ENCODE measurements around the gene GREM2. TPM values are rescaled to one million over a fixed set of nuclear protein-coding genes. Genes with fewer than 3 reads are reported as not detected.

GREM2 gene
- total RNA-seq, 1 donor from 2014 or later, result 2.6 TPM

DNA sequence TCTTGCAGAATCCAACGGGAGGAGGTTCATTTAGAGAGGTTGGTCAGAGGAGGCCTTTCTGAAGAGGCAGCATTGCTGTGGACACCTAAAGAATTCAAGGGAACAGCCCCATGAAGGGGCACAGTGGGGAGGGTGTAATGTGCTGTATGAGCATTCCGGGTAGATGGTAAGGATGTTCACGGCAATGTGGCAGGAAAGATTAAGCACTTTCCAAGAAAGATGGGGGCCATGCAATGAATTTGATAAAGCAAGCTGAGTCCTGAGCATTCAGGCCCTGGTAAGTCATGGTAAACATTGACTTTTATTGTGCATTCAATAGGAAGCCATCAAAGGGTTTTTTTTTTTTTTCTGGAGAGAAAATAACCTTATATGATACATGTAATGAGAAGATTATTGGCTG is 166.6 kb downstream of the GREM2 start:
- H3K4me3 ChIP-seq (ENCODE audit: low read length in 3 of 3), result no peak overlapping the region
- no peak overlapping the region for H3K27ac ChIP-seq (ENCODE audit: low read depth, low read length)

DNA sequence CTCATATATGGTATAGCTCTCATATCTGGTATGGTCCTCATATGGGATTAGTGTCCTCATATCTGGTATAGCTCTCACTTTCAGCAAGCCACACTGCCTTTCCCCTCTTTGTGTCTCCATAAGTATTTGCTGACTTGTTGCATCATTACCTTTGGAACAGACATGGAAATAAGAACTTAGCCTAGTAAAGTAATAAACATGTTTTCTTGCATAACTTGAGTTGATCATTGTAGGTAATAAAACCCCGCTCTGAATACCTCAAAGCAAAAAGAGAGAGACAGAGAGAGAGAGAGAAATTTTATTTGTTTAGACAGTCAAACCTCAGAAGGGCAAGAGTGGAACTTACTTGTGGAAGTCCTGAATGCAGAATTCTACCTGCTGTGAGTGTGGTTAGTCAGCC is 170.3 kb downstream of the GREM2 start:
- H3K27ac ChIP-seq (ENCODE audit: low read depth, low read length), result no peak overlapping the region
- H3K9ac ChIP-seq (ENCODE audit: low read depth in 1 of 3, low read length in 3 of 3), result no peak overlapping the region
- no peaks in the 10 kb centered on the region for H3K4me1 ChIP-seq (ENCODE audit: control insufficient read depth in 3 of 3, insufficient read depth in 3 of 3, low read length in 3 of 3)
- H3K9me3 ChIP-seq (ENCODE audit: control insufficient read depth in 3 of 3, low read length in 3 of 3), result no peaks in the 10 kb centered on the region
- H3K4me3 ChIP-seq (ENCODE audit: low read length in 3 of 3), result no peak overlapping the region
- no peaks in the 10 kb centered on the region for H3K27me3 ChIP-seq (ENCODE audit: control insufficient read depth in 3 of 3, insufficient read depth in 3 of 3, low read length in 3 of 3)
- no peaks in the 10 kb centered on the region for H3K36me3 ChIP-seq (ENCODE audit: control insufficient read depth in 3 of 3, insufficient read depth in 3 of 3, low read length in 3 of 3)

More for the DNA sequence above, 166.6 kb downstream of the GREM2 start:
- Histone ChIP-seq H3K9ac (ENCODE audit: low read depth in 1 of 3, low read length in 3 of 3) (no peak overlapping the region), H3K27me3 (ENCODE audit: control insufficient read depth in 3 of 3, insufficient read depth in 3 of 3, low read length in 3 of 3) (no peaks in the 10 kb centered on the region), H3K9me3 (ENCODE audit: control insufficient read depth in 3 of 3, low read length in 3 of 3) (no peaks in the 10 kb centered on the region), H3K36me3 (ENCODE audit: control insufficient read depth in 3 of 3, insufficient read depth in 3 of 3, low read length in 3 of 3) (no peaks in the 10 kb centered on the region), H3K4me1 (ENCODE audit: control insufficient read depth in 3 of 3, insufficient read depth in 3 of 3, low read length in 3 of 3) (no peaks in the 10 kb centered on the region)

Small RNA genes within 50 kb of the gene (small RNA-seq; reads per million reads assigned to genes)
- gene RNU5F-8P, result 0.07 reads per million

Measured in skeletal muscle tissue (tissue), 5 donors.